Kidney (tissue), 14 donors: ENCODE data around the gene CUL3. TPM values are rescaled to one million over a fixed set of nuclear protein-coding genes. Genes with fewer than 3 reads are reported as not detected.

Source experiments
- DNase-seq, 5 donors: peaks; one replicate each; pipeline ENCODE4 v3.0.0-alpha.2; 2013 to 2020
- FAIRE-seq: peaks from 2 replicates; lab custom pipeline; 2012; peaks lifted over from hg19 to GRCh38; lab: Jason Lieb, UNC
- H3K27ac ChIP-seq, 2 donors: one replicate each; pipeline ENCODE4 v1.7.0; 2013; ENCODE audit warnings: low read depth in 2 of 2, low read length in 2 of 2, inconsistent platforms in 1 of 2
- H3K27me3 ChIP-seq: one replicate; pipeline ENCODE4 v1.7.1; 2013; ENCODE audit warnings: low read length, inconsistent platforms; ENCODE audit not compliant: control insufficient read depth, insufficient read depth
- H3K36me3 ChIP-seq, 3 donors: one replicate each; pipeline versions ENCODE4 v1.7.0 to v1.7.1; 2013; ENCODE audit warnings: low read length in 3 of 3, control low read depth in 1 of 3, inconsistent platforms in 1 of 3; ENCODE audit not compliant: insufficient read depth in 3 of 3, control insufficient read depth in 2 of 3
- H3K4me1 ChIP-seq, 3 donors: one replicate each; pipeline versions ENCODE4 v1.7.0 to v1.7.1; 2013; ENCODE audit warnings: low read length in 3 of 3, inconsistent platforms in 1 of 3, low read depth in 1 of 3; ENCODE audit not compliant: control insufficient read depth in 2 of 3, insufficient read depth in 2 of 3
- H3K4me3 ChIP-seq, 3 donors: one replicate each; pipeline versions ENCODE4 v1.7.0 to v1.8.1; 2013; ENCODE audit warnings: low read length in 3 of 3, control low read depth in 1 of 3, inconsistent platforms in 1 of 3
- H3K9ac ChIP-seq, 3 donors: one replicate each; pipeline versions ENCODE4 v1.7.0 to v1.7.1; 2013; ENCODE audit warnings: low read length in 3 of 3, control low read depth in 1 of 3, inconsistent platforms in 1 of 3
- H3K9me3 ChIP-seq, 3 donors: one replicate each; pipeline versions ENCODE4 v1.7.0 to v1.7.1; 2013; ENCODE audit warnings: low read length in 3 of 3, control low read depth in 1 of 3, inconsistent platforms in 1 of 3; ENCODE audit not compliant: control insufficient read depth in 2 of 3, insufficient read depth in 1 of 3
- CTCF ChIP-seq: IDR thresholded peaks from 3 replicates; pipeline ENCODE4 v1.5.1; 2012; ENCODE audit warnings: mild to moderate bottlenecking, moderate library complexity, borderline replicate concordance; ENCODE audit not compliant: insufficient read depth; ENCODE audit errors: extremely low read depth
- intact Hi-C: fragments of 100-400 bp; cut with DNase I; formaldehyde crosslinking; loops from one replicate; pipeline ENCODE4 v1.11.1; 2022
- polyA plus RNA-seq: library from polyadenylated mRNA; stranded (reverse); fragments of 350-450 nt; fragmentation: Illumina TruSeq; extraction: RNeasy Lipid Tissue Mini Kit (QIAGEN cat#74804); gene quantifications from one replicate; pipeline ENCODE4 v1.2.3, GENCODE V29; 2014; ENCODE audit warnings: low read depth, low replicate concordance; ENCODE audit not compliant: insufficient read depth
- total RNA-seq: library from RNA; stranded (reverse); fragmentation: NEBNext Ultra II Directional; extraction: Animal tissue kit (Norgen Biotek cat#: 25700); gene quantifications from one replicate; pipeline ENCODE4 v1.2.1, GENCODE V29; 2021
- donor health status: control.
- donor health status: control.
- donor health status: control.
- donor health status: control.
- donor health status: control.
- donor health status: DM: yes; HTN: yes; CAD: no.
- donor health status: Normal renal cell carcinoma (clear cell type).

Gene CUL3
- total and polyA plus RNA-seq, 2 donors from 2014 or later = 78.5 to 81.2 TPM

GRCh38 chr2:224594840-224595239 is 9.7 kb upstream of the CUL3 start:
- FAIRE-seq = no peak
- intact Hi-C loops = no loop called here
- no peaks in the 10 kb centered on the region for H3K36me3 ChIP-seq

GRCh38 chr2:224591220-224591619 is 6.1 kb upstream of the CUL3 start:
- FAIRE-seq (no peak), DNase-seq (no peak)
- Histone ChIP-seq H3K36me3 (no peaks in the 10 kb centered on the region), H3K27me3 (no peaks in the 10 kb centered on the region), H3K9me3 (no peaks in the 10 kb centered on the region), H3K9ac (no peak overlapping the region), H3K4me1 (no peaks in the 10 kb centered on the region), H3K4me3 (no peak overlapping the region), H3K27ac (no peak overlapping the region)
- no peak for TF ChIP-seq CTCF
- intact Hi-C loops = no loop called here

More at GRCh38 chr2:224594840-224595239, 9.7 kb upstream of the CUL3 start:
- DNase-seq = no peak
- no peaks in the 10 kb centered on the region for H3K9me3 ChIP-seq
- no peaks in the 10 kb centered on the region for H3K4me1 ChIP-seq
- no peak overlapping the region for H3K27ac ChIP-seq
- H3K4me3 ChIP-seq = no peak overlapping the region
- TF ChIP-seq CTCF = no peak
- no peak overlapping the region for H3K9ac ChIP-seq
- no peaks in the 10 kb centered on the region for H3K27me3 ChIP-seq

- Histone ChIP-seq H3K9ac (peak overlapping the region; percentile 11 to 89 (median 57)), H3K27ac (peak overlapping the region in 1 of 2 donors; percentile 5), H3K4me3 (peak overlapping the region; percentile 86 to 96 (median 88)), H3K9me3 (no peaks in the 10 kb centered on the region), H3K4me1 (peaks cover 2 to 3% (median 2%) of the 10 kb centered on the region in 3 donors), H3K36me3 (no peaks in the 10 kb centered on the region), H3K27me3 (no peaks in the 10 kb centered on the region)
- no peak for TF ChIP-seq CTCF
- intact Hi-C loops = no loop called here
- no peak for DNase-seq
- FAIRE-seq = no peak
Observed at GRCh38 chr2:224586127-224586695, 1.0 kb upstream of the CUL3 start.

- Histone ChIP-seq H3K9ac (no peak overlapping the region), H3K27ac (peak overlapping the region; percentile 83 to 91), H3K4me3 (peak overlapping the region in 2 of 3 donors; percentile 21 to 51), H3K27me3 (no peaks in the 10 kb centered on the region), H3K4me1 (peaks cover 2 to 3% (median 2%) of the 10 kb centered on the region in 3 donors), H3K36me3 (no peaks in the 10 kb centered on the region), H3K9me3 (no peaks in the 10 kb centered on the region)
- intact Hi-C loops = no loop called here
- DNase-seq (peak in 3 of 5 donors; percentile 59 to 91 (median 71)), FAIRE-seq (no peak)
- TF ChIP-seq CTCF = no peak
Observed at GRCh38 chr2:224584785-224585210, 365 bp downstream of the CUL3 start.
